ENCODE results near the gene ADIPOR2. TPM values are rescaled to one million over a fixed set of nuclear protein-coding genes. Genes with fewer than 3 reads are reported as not detected.

The ADIPOR2 gene
- total and polyA plus RNA-seq, 2 of the 4 experiments (the other 2 are of a cell fraction): 20.0 to 24.9 TPM

GRCh38 chr12:1800401-1801302 lies 109.8 kb downstream of the ADIPOR2 start:
- Histone ChIP-seq H2BK15ac (ENCODE audit: low read depth, low read length) (no peak overlapping the region), H2AK5ac (ENCODE audit: low read depth, low read length) (no peak overlapping the region), H2AK9ac (replicated peaks; ENCODE audit: low read depth, low read length, poor library complexity) (no peak overlapping the region), H4K20me1 (ENCODE audit: insufficient read depth, low read length) (no peaks in the 10 kb centered on the region), H3K23ac (ENCODE audit: low read depth, low read length) (no peak overlapping the region), H3K36me3 (ENCODE audit: control insufficient read depth, insufficient read depth, low read length) (no peaks in the 10 kb centered on the region), H3K4ac (ENCODE audit: low read depth, low read length) (no peak overlapping the region), H3K4me2 (ENCODE audit: low read depth, low read length) (no peak overlapping the region), H3K79me1 (ENCODE audit: low read depth in 1 of 2, low read length in 2 of 2) (0 out of 4 replicates have a peak, but pooled peaks cover 0 to 3% of the 10 kb centered on the region in 2 experiments), H3K9me3 (ENCODE audit: control insufficient read depth, insufficient read depth, low read length) (no peaks in the 10 kb centered on the region), H3K18ac (ENCODE audit: low read depth, low read length) (no peak overlapping the region), H4K91ac (ENCODE audit: insufficient read depth, low read depth, low read length) (no peak overlapping the region), H4K5ac (ENCODE audit: low read depth, low read length) (no peak overlapping the region), H2BK20ac (ENCODE audit: low read depth, low read length) (no peak overlapping the region), H3K4me3 (ENCODE audit: insufficient read depth, low read depth, low read length) (no peak overlapping the region), H2BK120ac (ENCODE audit: low read depth, low read length) (no peak overlapping the region), H3K27ac (ENCODE audit: insufficient read depth, low read length) (no peak overlapping the region), H4K8ac (ENCODE audit: low read depth in 2 of 2, low read length in 2 of 2) (no peak overlapping the region), H3K56ac (ENCODE audit: extremely low read depth, insufficient read depth, low read length) (no peak overlapping the region), H3K14ac (replicated peaks; ENCODE audit: low read depth, low read length) (no peak overlapping the region), H3K9me1 (ENCODE audit: insufficient read depth, low read length) (peaks cover 4% of the 10 kb centered on the region; the same call in 1 of the 2 replicates), H3K9ac (ENCODE audit: low read depth, low read length) (no peak overlapping the region), H2AFZ (replicated peaks; ENCODE audit: low read length, poor library complexity) (peak overlapping the region; percentile 33), H3K27me3 (ENCODE audit: control insufficient read depth, insufficient read depth, low read length) (no peaks in the 10 kb centered on the region; the same call in 1 of the 2 replicates), H3K4me1 (ENCODE audit: control insufficient read depth, insufficient read depth, low read length) (peaks cover 4% of the 10 kb centered on the region; the same call in 1 of the 2 replicates), H2BK5ac (ENCODE audit: low read depth, low read length, poor library complexity, severe bottlenecking) (no peak overlapping the region)
- ChIA-PET POLR2A (ENCODE audit: unreplicated experiment) (no interaction called here), CTCF (interaction anchor here (0.7 to 1.7 kb wide), 3 partner anchors 9 to 139 kb away, joined by 3 to 7 read pairs (median 3); no protein-coding TSS in a partner anchor)
- DNase-seq: peak; percentile 54
- ATAC-seq (ENCODE audit: low read depth): peak; percentile 67
- intact Hi-C loops (cut with micrococcal nuclease): loop anchor here (1.0 kb wide), 1 partner anchor 140 kb away; no protein-coding TSS in a partner anchor
- WGBS, 2 experiments (ENCODE audit: extremely low coverage in 2 of 2, insufficient read length in 1 of 2): 13% methylated on average over 3 of the region's 14 CpGs; no CpG with 5 or more reads in 1 of the 2 experiments
- dilution Hi-C loops (cut with HindIII; ENCODE audit: low sequenced_read_pairs, unreplicated experiment): no loop called here
- BruUV-seq (replicated peaks): no TSS peak
- in situ Hi-C loops (cut with MboI; ENCODE audit: low sequenced_read_pairs): loop anchor here (10.0 to 25.0 kb wide), 3 partner anchors 224 to 784 kb away; no protein-coding TSS in a partner anchor
- TF ChIP-seq POLR2A (IDR thresholded peaks at IDR 0.05; ENCODE audit: low read depth, low read length) (no peak), FOS (IDR thresholded peaks at IDR 0.05; ENCODE audit: low read depth, low read length) (no peak), RFX5 (IDR thresholded peaks at IDR 0.05; ENCODE audit: low read depth, low read length) (no peak), MAZ (IDR thresholded peaks at IDR 0.05; ENCODE audit: borderline replicate concordance, low read depth, low read length) (0 out of 2 replicates have a peak, but pooled peaks have one; percentile 13), CEBPB (IDR thresholded peaks at IDR 0.05; ENCODE audit: low read depth, low read length) (no peak), RAD21 (IDR thresholded peaks at IDR 0.05; ENCODE audit: low read length) (peak; percentile 73), NFE2L2 (IDR thresholded peaks at IDR 0.05; ENCODE audit: low read depth, low read length) (no peak), SMC3 (IDR thresholded peaks at IDR 0.05; ENCODE audit: low read depth, low read length) (peak; percentile 54), ELK1 (IDR thresholded peaks at IDR 0.05; ENCODE audit: borderline replicate concordance, low read depth, low read length) (no peak), CHD1 (IDR thresholded peaks at IDR 0.05; ENCODE audit: low read depth, low read length) (no peak), BHLHE40 (IDR thresholded peaks at IDR 0.05; ENCODE audit: low read depth, low read length) (no peak), RCOR1 (IDR thresholded peaks at IDR 0.05; ENCODE audit: insufficient replicate concordance, low read length) (no peak), MXI1 (IDR thresholded peaks at IDR 0.05; ENCODE audit: borderline replicate concordance, low read depth, low read length) (no peak), MAFK (IDR thresholded peaks at IDR 0.05; ENCODE audit: low read depth, low read length) (no peak)
- TF ChIP-seq, protein P1, sequence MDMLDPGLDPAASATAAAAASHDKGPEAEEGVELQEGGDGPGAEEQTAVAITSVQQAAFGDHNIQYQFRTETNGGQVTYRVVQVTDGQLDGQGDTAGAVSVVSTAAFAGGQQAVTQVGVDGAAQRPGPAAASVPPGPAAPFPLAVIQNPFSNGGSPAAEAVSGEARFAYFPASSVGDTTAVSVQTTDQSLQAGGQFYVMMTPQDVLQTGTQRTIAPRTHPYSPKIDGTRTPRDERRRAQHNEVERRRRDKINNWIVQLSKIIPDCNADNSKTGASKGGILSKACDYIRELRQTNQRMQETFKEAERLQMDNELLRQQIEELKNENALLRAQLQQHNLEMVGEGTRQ (IDR thresholded peaks at IDR 0.05; ENCODE audit: low read depth, low read length): no peak
